Activated CD4-positive, alpha-beta memory T cell treated with anti-CD3 and anti-CD28 coated beads for 36 hours (primary cell): ENCODE data around the gene TSHZ2. TPM values are rescaled to one million over a fixed set of nuclear protein-coding genes. Genes with fewer than 3 reads are reported as not detected.

ENCODE experiments used
- CTCF ChIA-PET: fragments of 350-600 bp; sonication (Branson Sonifier 250); formaldehyde crosslinking; loops from one replicate; lab custom pipeline; 2021; ENCODE audit warnings: antibody characterized with exemption, inconsistent platforms; lab: Charles Lee
- POLR2A ChIA-PET: fragments of 350-600 bp; sonication (Branson Sonifier 250); formaldehyde crosslinking; loops from one replicate; lab custom pipeline; 2021; ENCODE audit warnings: antibody characterized with exemption; lab: Charles Lee
- DNase-seq: peaks from one replicate; pipeline ENCODE4 v3.0.0-alpha.2; 2020
- H3K27ac Mint-ChIP-seq: one replicate; pipeline ENCODE4 v1.8.0; 2021; ENCODE audit warnings: mixed read lengths
- H3K27me3 Mint-ChIP-seq: one replicate; pipeline ENCODE4 v1.8.0; 2021; ENCODE audit warnings: mixed read lengths
- H3K36me3 Mint-ChIP-seq: one replicate; pipeline ENCODE4 v1.8.0; 2021; ENCODE audit warnings: mixed read lengths
- H3K4me1 Mint-ChIP-seq: one replicate; pipeline ENCODE4 v1.8.0; 2021; ENCODE audit warnings: low read depth, mixed read lengths
- H3K4me3 Mint-ChIP-seq: one replicate; pipeline ENCODE4 v1.8.0; 2021; ENCODE audit warnings: mild to moderate bottlenecking, mixed read lengths
- H3K9me3 Mint-ChIP-seq: one replicate; pipeline ENCODE4 v1.8.0; 2021; ENCODE audit warnings: mixed read lengths
- intact Hi-C: fragments of 100-400 bp; cut with micrococcal nuclease; formaldehyde crosslinking; loops from one replicate; pipeline ENCODE4 v1.15.1; 2023
- total RNA-seq, 2 experiments: library from RNA; stranded (reverse); gene quantifications; one replicate each; pipeline ENCODE4 v1.2.3, GENCODE V29; 2021

The TSHZ2 gene
- total RNA-seq, 2 experiments from 2014 or later: 28.9 to 36.0 TPM

GRCh38 chr20:53130795-53131194, 158.6 kb downstream of the TSHZ2 start:
- Mint-ChIP-seq H3K27me3 (no peaks in the 10 kb centered on the region), H3K4me1 (peaks cover 45% of the 10 kb centered on the region), H3K4me3 (no peak overlapping the region), H3K9me3 (no peaks in the 10 kb centered on the region), H3K36me3 (peaks cover 5% of the 10 kb centered on the region), H3K27ac (no peak overlapping the region)
- intact Hi-C loops: no loop called here
- POLR2A ChIA-PET: no interaction called here
- no peak for DNase-seq
- CTCF ChIA-PET: no interaction called here

GRCh38 chr20:53133125-53133524, 161.0 kb downstream of the TSHZ2 start:
- no peak for DNase-seq

GRCh38 chr20:53133628-53134027, 161.5 kb downstream of the TSHZ2 start:
- Mint-ChIP-seq H3K4me1 (peaks cover 37% of the 10 kb centered on the region), H3K36me3 (peaks cover 7% of the 10 kb centered on the region), H3K27ac (no peak overlapping the region), H3K27me3 (no peaks in the 10 kb centered on the region), H3K9me3 (no peaks in the 10 kb centered on the region), H3K4me3 (no peak overlapping the region)
- DNase-seq: no peak
- CTCF ChIA-PET: no interaction called here
- intact Hi-C loops: no loop called here
- POLR2A ChIA-PET: no interaction called here

More at GRCh38 chr20:53133125-53133524, 161.0 kb downstream of the TSHZ2 start:
- POLR2A ChIA-PET: no interaction called here
- CTCF ChIA-PET: no interaction called here
- no peak overlapping the region for H3K4me3 Mint-ChIP-seq
- no peaks in the 10 kb centered on the region for H3K9me3 Mint-ChIP-seq
- peaks cover 35% of the 10 kb centered on the region for H3K4me1 Mint-ChIP-seq
- H3K36me3 Mint-ChIP-seq: peaks cover 5% of the 10 kb centered on the region
- intact Hi-C loops: no loop called here
- no peak overlapping the region for H3K27ac Mint-ChIP-seq
- no peaks in the 10 kb centered on the region for H3K27me3 Mint-ChIP-seq

GRCh38 chr20:53136473-53136872, 164.3 kb downstream of the TSHZ2 start:
- ChIA-PET CTCF (no interaction called here), POLR2A (no interaction called here)

GRCh38 chr20:53138454-53139262, 166.5 kb downstream of the TSHZ2 start:
- Mint-ChIP-seq H3K4me3 (no peak overlapping the region), H3K4me1 (peaks cover 35% of the 10 kb centered on the region), H3K36me3 (peaks cover 24% of the 10 kb centered on the region), H3K27ac (peak overlapping the region; percentile 85), H3K9me3 (no peaks in the 10 kb centered on the region), H3K27me3 (peaks cover 2% of the 10 kb centered on the region)
- ChIA-PET CTCF (interaction anchor here (0.6 to 1.0 kb wide), 2 partner anchors 14 to 895 kb away, joined by 3 read pairs; no protein-coding TSS in a partner anchor), POLR2A (interaction anchor here (0.7 to 1.7 kb wide), 5 partner anchors 61 to 164 kb away, joined by 3 to 7 read pairs (median 3); no protein-coding TSS in a partner anchor)
- peak; percentile 49 for DNase-seq
- intact Hi-C loops: no loop called here

More at GRCh38 chr20:53136473-53136872, 164.3 kb downstream of the TSHZ2 start:
- Mint-ChIP-seq H3K27ac (no peak overlapping the region), H3K9me3 (no peaks in the 10 kb centered on the region), H3K27me3 (peaks cover 2% of the 10 kb centered on the region), H3K4me3 (no peak overlapping the region), H3K4me1 (peaks cover 44% of the 10 kb centered on the region), H3K36me3 (peaks cover 16% of the 10 kb centered on the region)
- intact Hi-C loops: no loop called here
- no peak for DNase-seq

GRCh38 chr20:53141201-53142050, 169.3 kb downstream of the TSHZ2 start:
- ChIA-PET CTCF (interaction anchor here (1.0 kb wide), 1 partner anchor 829 kb away, joined by 3 read pairs; no protein-coding TSS in a partner anchor), POLR2A (interaction anchor here (0.6 kb wide), 1 partner anchor 13 kb away, joined by 3 read pairs; no protein-coding TSS in a partner anchor)
- H3K9me3 Mint-ChIP-seq: no peaks in the 10 kb centered on the region
- no peak overlapping the region for H3K4me3 Mint-ChIP-seq
- DNase-seq: peak; percentile 13
- H3K27me3 Mint-ChIP-seq: peaks cover 2% of the 10 kb centered on the region
- H3K4me1 Mint-ChIP-seq: peaks cover 57% of the 10 kb centered on the region
- peaks cover 23% of the 10 kb centered on the region for H3K36me3 Mint-ChIP-seq
- intact Hi-C loops: no loop called here
- peak overlapping the region; percentile 33 for H3K27ac Mint-ChIP-seq

- ChIA-PET CTCF (interaction anchor here (1.0 kb wide), 1 partner anchor 830 kb away, joined by 3 read pairs; no protein-coding TSS in a partner anchor), POLR2A (interaction anchor here (0.6 kb wide), 1 partner anchor 12 kb away, joined by 3 read pairs; no protein-coding TSS in a partner anchor)
- H3K27me3 Mint-ChIP-seq: peaks cover 2% of the 10 kb centered on the region
- H3K4me1 Mint-ChIP-seq: peaks cover 65% of the 10 kb centered on the region
- intact Hi-C loops: no loop called here
- H3K9me3 Mint-ChIP-seq: no peaks in the 10 kb centered on the region
- peaks cover 23% of the 10 kb centered on the region for H3K36me3 Mint-ChIP-seq
- peak overlapping the region; percentile 33 for H3K27ac Mint-ChIP-seq
- no peak for DNase-seq
- no peak overlapping the region for H3K4me3 Mint-ChIP-seq
These were observed 170.3 kb downstream of the TSHZ2 start for GRCh38 chr20:53142225-53143127.

- ChIA-PET CTCF (interaction anchor here (0.7 to 2.5 kb wide), 6 partner anchors 10 to 834 kb away, joined by 3 to 8 read pairs (median 6); no protein-coding TSS in a partner anchor), POLR2A (interaction anchor here (0.8 to 2.1 kb wide), 10 partner anchors 8 to 803 kb away, joined by 3 to 25 read pairs (median 4); no protein-coding TSS in a partner anchor)
- Mint-ChIP-seq H3K4me3 (peak overlapping the region; percentile 34), H3K27me3 (no peaks in the 10 kb centered on the region), H3K27ac (peak overlapping the region; percentile 82), H3K9me3 (no peaks in the 10 kb centered on the region), H3K36me3 (peaks cover 18% of the 10 kb centered on the region), H3K4me1 (peaks cover 59% of the 10 kb centered on the region)
- DNase-seq: peak; percentile 68
- intact Hi-C loops: loop anchor here (1.0 to 5.0 kb wide), 8 partner anchors 8 to 747 kb away; no protein-coding TSS in a partner anchor
These were observed 174.2 kb downstream of the TSHZ2 start for GRCh38 chr20:53146201-53146891.

- ChIA-PET POLR2A (no interaction called here), CTCF (no interaction called here)
- Mint-ChIP-seq H3K9me3 (no peaks in the 10 kb centered on the region), H3K27me3 (no peaks in the 10 kb centered on the region), H3K27ac (no peak overlapping the region), H3K36me3 (peaks cover 5% of the 10 kb centered on the region), H3K4me3 (no peak overlapping the region), H3K4me1 (peaks cover 54% of the 10 kb centered on the region)
- intact Hi-C loops: loop anchor here (5.0 kb wide), 1 partner anchor 741 kb away; no protein-coding TSS in a partner anchor
- DNase-seq: no peak
These were observed 176.6 kb downstream of the TSHZ2 start for GRCh38 chr20:53148771-53149147.

- CTCF ChIA-PET: no interaction called here
These were observed 177.2 kb downstream of the TSHZ2 start for GRCh38 chr20:53149148-53149889.

More at GRCh38 chr20:53149148-53149889, 177.2 kb downstream of the TSHZ2 start:
- H3K36me3 Mint-ChIP-seq: peaks cover 5% of the 10 kb centered on the region
- no peak for DNase-seq
- peaks cover 54% of the 10 kb centered on the region for H3K4me1 Mint-ChIP-seq
- H3K4me3 Mint-ChIP-seq: no peak overlapping the region
- no peaks in the 10 kb centered on the region for H3K9me3 Mint-ChIP-seq
- no peaks in the 10 kb centered on the region for H3K27me3 Mint-ChIP-seq
- H3K27ac Mint-ChIP-seq: no peak overlapping the region
- POLR2A ChIA-PET: no interaction called here
- intact Hi-C loops: loop anchor here (5.0 kb wide), 1 partner anchor 742 kb away; no protein-coding TSS in a partner anchor
